SK-N-SH treated with all-trans-retinoic acid at 6 μM for 48 hours (cell line): ENCODE data around the gene KCND2.

Source experiments
- ATAC-seq: fragments of 200-7000 bp; cut with Tn5 transposase; 3 replicates; pipeline ENCODE4 v1.9.1; 2020; ENCODE audit warnings: mild to moderate bottlenecking, moderate library complexity
- ARNTL ChIP-seq: fragments of 450-650 bp; formaldehyde crosslinking; IDR thresholded peaks from 2 replicates; pipeline ENCODE4 v1.5.0; 2020; ENCODE audit warnings: low read depth, mild to moderate bottlenecking, moderate library complexity, borderline replicate concordance
- BACH2 ChIP-seq: fragments of 250-450 bp; sonication (Bioruptor Pico); IDR thresholded peaks from 2 replicates; pipeline ENCODE4 v1.9.0; 2021; ENCODE audit warnings: mild to moderate bottlenecking, borderline replicate concordance
- CSDC2 ChIP-seq: fragments of 250-450 bp; sonication (Bioruptor Pico); IDR thresholded peaks from 2 replicates; pipeline ENCODE4 v1.5.0; 2020; ENCODE audit warnings: mild to moderate bottlenecking, moderate library complexity
- CSRNP3 ChIP-seq: fragments of 250-450 bp; sonication (Bioruptor Pico); IDR thresholded peaks from 2 replicates; pipeline ENCODE4 v1.5.1; 2021; ENCODE audit warnings: mild to moderate bottlenecking, moderate library complexity
- GLIS3 ChIP-seq: fragments of 250-450 bp; sonication (Bioruptor Pico); IDR thresholded peaks from 2 replicates; pipeline ENCODE4 v1.5.0; 2020; ENCODE audit warnings: mild to moderate bottlenecking, moderate library complexity
- ISL1 ChIP-seq: fragments of 250-450 bp; sonication (Bioruptor Pico); IDR thresholded peaks from 2 replicates; pipeline ENCODE4 v2.1.2; 2022; ENCODE audit warnings: mild to moderate bottlenecking, moderate library complexity
- OSR1 ChIP-seq: fragments of 250-450 bp; sonication (Bioruptor Pico); IDR thresholded peaks from 2 replicates; pipeline ENCODE4 v1.8.0; 2022; ENCODE audit warnings: moderate library complexity, mild to moderate bottlenecking, inconsistent platforms
- PPARA ChIP-seq: fragments of 250-450 bp; sonication (Bioruptor Pico); IDR thresholded peaks from 2 replicates; pipeline ENCODE4 v1.5.0; 2020; ENCODE audit warnings: mild to moderate bottlenecking, borderline replicate concordance
- RARB ChIP-seq: fragments of 250-450 bp; sonication (Bioruptor Pico); IDR thresholded peaks from 2 replicates; pipeline ENCODE4 v1.8.0; 2021; ENCODE audit warnings: mild to moderate bottlenecking, moderate library complexity
- SNAI2 ChIP-seq: fragments of 250-450 bp; sonication (Bioruptor Pico); IDR thresholded peaks from 2 replicates; pipeline ENCODE4 v1.5.0; 2020; ENCODE audit warnings: mild to moderate bottlenecking, moderate library complexity
- TCF4 ChIP-seq: fragments of 250-450 bp; sonication (Bioruptor Pico); IDR thresholded peaks from 2 replicates; pipeline ENCODE4 v1.8.0; 2021; ENCODE audit warnings: mild to moderate bottlenecking, moderate library complexity, borderline replicate concordance
- TOX ChIP-seq: fragments of 250-450 bp; sonication (Bioruptor Pico); IDR thresholded peaks from 2 replicates; pipeline ENCODE4 v1.8.0; 2021; ENCODE audit warnings: mild to moderate bottlenecking, moderate library complexity, borderline replicate concordance
- ZFP3 ChIP-seq: fragments of 250-450 bp; sonication (Bioruptor Pico); IDR thresholded peaks from 2 replicates; pipeline ENCODE4 v1.5.0; 2020; ENCODE audit warnings: mild to moderate bottlenecking, moderate library complexity
- ZNF565 ChIP-seq: fragments of 450-650 bp; formaldehyde crosslinking; conservative IDR thresholded peaks from 2 replicates; pipeline ENCODE4 v1.5.0; 2020; ENCODE audit warnings: low read depth, mild to moderate bottlenecking, moderate library complexity
- ZNF70 ChIP-seq: fragments of 450-650 bp; formaldehyde crosslinking; IDR thresholded peaks from 2 replicates; pipeline ENCODE4 v1.5.0; 2020; ENCODE audit warnings: mild to moderate bottlenecking, moderate library complexity
- ZNF8 ChIP-seq: fragments of 450-650 bp; formaldehyde crosslinking; IDR thresholded peaks from 2 replicates; pipeline ENCODE4 v1.5.0; 2020; ENCODE audit warnings: mild to moderate bottlenecking, moderate library complexity
- TF ChIP-seq, protein P1 (sequence below): fragments of 250-450 bp; sonication (Bioruptor Pico); IDR thresholded peaks from 2 replicates; pipeline ENCODE4 v1.8.0; 2020; ENCODE audit warnings: mild to moderate bottlenecking, moderate library complexity, borderline replicate concordance
- TF ChIP-seq, protein P2 (sequence below): fragments of 250-450 bp; sonication (Bioruptor Pico); IDR thresholded peaks from 2 replicates; pipeline ENCODE4 v1.8.0; 2021; ENCODE audit warnings: low read depth, mild to moderate bottlenecking, moderate library complexity, borderline replicate concordance
- TF ChIP-seq, protein P3 (sequence below): fragments of 250-450 bp; sonication (Bioruptor Pico); IDR thresholded peaks from 2 replicates; pipeline ENCODE4 v1.5.0; 2020; ENCODE audit warnings: mild to moderate bottlenecking, moderate library complexity
- TF ChIP-seq, protein P4 (sequence below): fragments of 250-450 bp; sonication (Bioruptor Pico); IDR thresholded peaks from 2 replicates; pipeline ENCODE4 v1.5.1; 2020; ENCODE audit warnings: low read depth, mild to moderate bottlenecking, moderate library complexity

The KCND2 gene

GRCh38 chr7:120254845-120255244, 18.1 kb upstream of the KCND2 start:
- TF ChIP-seq, protein P1, sequence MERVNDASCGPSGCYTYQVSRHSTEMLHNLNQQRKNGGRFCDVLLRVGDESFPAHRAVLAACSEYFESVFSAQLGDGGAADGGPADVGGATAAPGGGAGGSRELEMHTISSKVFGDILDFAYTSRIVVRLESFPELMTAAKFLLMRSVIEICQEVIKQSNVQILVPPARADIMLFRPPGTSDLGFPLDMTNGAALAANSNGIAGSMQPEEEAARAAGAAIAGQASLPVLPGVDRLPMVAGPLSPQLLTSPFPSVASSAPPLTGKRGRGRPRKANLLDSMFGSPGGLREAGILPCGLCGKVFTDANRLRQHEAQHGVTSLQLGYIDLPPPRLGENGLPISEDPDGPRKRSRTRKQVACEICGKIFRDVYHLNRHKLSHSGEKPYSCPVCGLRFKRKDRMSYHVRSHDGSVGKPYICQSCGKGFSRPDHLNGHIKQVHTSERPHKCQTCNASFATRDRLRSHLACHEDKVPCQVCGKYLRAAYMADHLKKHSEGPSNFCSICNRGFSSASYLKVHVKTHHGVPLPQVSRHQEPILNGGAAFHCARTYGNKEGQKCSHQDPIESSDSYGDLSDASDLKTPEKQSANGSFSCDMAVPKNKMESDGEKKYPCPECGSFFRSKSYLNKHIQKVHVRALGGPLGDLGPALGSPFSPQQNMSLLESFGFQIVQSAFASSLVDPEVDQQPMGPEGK (CRISPR knock-in tag), result no peak
- TF ChIP-seq CSRNP3 (CRISPR knock-in tag), result no peak
- no peak for TF ChIP-seq ARNTL (CRISPR knock-in tag)
- no peak for ATAC-seq

DNA sequence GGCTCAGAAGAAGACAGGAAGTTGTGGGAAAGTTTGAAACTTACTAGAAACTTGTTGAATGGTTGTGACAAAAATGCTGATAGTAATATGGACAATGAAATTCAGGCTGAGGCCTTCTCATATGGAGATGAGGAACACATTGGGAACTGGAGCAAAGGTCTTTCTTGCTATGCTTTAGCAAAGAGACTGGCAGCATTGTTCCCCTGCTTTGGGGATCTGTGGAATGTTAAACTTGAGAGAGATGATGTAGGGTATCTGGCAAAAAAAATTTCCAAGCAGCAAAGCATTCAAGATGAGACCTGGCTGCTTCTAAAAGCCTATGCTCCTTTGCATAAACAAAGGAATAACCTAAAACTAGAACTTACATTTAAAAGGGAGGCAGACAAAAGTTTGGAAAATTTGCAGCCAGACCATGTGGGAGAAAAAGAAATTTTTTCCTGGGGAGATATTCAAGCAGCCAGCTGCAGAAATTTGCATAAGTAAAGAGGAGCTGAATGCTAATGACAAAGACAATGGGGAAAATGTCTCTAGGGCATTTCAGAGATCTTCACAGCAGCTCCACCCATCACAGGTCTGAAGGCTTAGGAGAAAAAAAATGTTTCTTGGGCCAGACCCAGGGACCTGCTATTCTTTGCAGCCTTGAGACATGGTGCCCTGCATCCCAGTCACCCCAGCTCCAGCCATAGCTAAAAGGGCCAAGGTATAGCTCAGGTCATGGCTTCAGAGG, 16.5 kb upstream of the KCND2 start:
- no peak for ATAC-seq
- no peak for TF ChIP-seq TOX
- TF ChIP-seq RARB (CRISPR knock-in tag), result no peak

- TF ChIP-seq, protein P2, sequence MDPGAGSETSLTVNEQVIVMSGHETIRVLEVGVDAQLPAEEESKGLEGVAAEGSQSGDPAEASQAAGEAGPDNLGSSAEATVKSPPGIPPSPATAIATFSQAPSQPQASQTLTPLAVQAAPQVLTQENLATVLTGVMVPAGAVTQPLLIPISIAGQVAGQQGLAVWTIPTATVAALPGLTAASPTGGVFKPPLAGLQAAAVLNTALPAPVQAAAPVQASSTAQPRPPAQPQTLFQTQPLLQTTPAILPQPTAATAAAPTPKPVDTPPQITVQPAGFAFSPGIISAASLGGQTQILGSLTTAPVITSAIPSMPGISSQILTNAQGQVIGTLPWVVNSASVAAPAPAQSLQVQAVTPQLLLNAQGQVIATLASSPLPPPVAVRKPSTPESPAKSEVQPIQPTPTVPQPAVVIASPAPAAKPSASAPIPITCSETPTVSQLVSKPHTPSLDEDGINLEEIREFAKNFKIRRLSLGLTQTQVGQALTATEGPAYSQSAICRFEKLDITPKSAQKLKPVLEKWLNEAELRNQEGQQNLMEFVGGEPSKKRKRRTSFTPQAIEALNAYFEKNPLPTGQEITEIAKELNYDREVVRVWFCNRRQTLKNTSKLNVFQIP (CRISPR knock-in tag), result no peak
- TF ChIP-seq ZNF70 (CRISPR knock-in tag) (no peak), TCF4 (CRISPR knock-in tag) (no peak)
- ATAC-seq, result no peak
Measured at GRCh38 chr7:120259386-120259785, 13.6 kb upstream of the KCND2 start.

DNA sequence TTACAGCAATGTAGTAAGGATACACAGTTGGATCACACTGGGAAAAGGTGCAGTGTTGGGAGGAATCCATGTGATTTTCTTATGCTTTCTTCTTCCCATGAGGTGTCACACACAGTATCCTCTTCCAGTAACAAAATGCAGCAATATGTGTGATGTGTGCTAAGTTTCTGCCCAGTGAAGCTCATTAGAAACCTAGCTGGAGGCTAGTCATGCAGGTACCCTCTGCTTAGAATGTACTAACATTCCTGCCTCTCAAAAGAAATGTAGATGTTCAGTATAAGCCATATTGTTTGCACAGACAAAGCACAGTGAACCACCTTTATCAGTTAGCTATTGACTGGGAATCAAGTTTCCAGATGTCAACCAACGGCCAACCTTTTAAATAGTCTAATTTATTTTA, 12.9 kb upstream of the KCND2 start:
- TF ChIP-seq TCF4 (CRISPR knock-in tag) (no peak), GLIS3 (CRISPR knock-in tag) (no peak), CSRNP3 (CRISPR knock-in tag) (no peak), RARB (CRISPR knock-in tag) (no peak), ISL1 (CRISPR knock-in tag) (no peak), ZNF565 (CRISPR knock-in tag) (no peak), ZFP3 (CRISPR knock-in tag) (no peak), PPARA (CRISPR knock-in tag) (no peak), BACH2 (CRISPR knock-in tag) (no peak), SNAI2 (CRISPR knock-in tag) (no peak), ZNF8 (CRISPR knock-in tag) (no peak), OSR1 (no peak), CSDC2 (no peak)
- TF ChIP-seq, protein P3, sequence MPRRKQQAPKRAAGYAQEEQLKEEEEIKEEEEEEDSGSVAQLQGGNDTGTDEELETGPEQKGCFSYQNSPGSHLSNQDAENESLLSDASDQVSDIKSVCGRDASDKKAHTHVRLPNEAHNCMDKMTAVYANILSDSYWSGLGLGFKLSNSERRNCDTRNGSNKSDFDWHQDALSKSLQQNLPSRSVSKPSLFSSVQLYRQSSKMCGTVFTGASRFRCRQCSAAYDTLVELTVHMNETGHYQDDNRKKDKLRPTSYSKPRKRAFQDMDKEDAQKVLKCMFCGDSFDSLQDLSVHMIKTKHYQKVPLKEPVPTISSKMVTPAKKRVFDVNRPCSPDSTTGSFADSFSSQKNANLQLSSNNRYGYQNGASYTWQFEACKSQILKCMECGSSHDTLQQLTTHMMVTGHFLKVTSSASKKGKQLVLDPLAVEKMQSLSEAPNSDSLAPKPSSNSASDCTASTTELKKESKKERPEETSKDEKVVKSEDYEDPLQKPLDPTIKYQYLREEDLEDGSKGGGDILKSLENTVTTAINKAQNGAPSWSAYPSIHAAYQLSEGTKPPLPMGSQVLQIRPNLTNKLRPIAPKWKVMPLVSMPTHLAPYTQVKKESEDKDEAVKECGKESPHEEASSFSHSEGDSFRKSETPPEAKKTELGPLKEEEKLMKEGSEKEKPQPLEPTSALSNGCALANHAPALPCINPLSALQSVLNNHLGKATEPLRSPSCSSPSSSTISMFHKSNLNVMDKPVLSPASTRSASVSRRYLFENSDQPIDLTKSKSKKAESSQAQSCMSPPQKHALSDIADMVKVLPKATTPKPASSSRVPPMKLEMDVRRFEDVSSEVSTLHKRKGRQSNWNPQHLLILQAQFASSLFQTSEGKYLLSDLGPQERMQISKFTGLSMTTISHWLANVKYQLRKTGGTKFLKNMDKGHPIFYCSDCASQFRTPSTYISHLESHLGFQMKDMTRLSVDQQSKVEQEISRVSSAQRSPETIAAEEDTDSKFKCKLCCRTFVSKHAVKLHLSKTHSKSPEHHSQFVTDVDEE, result no peak
- TF ChIP-seq, protein P2 (CRISPR knock-in tag), result no peak
- TF ChIP-seq, protein P1 (CRISPR knock-in tag), result no peak
- TF ChIP-seq, protein P4, sequence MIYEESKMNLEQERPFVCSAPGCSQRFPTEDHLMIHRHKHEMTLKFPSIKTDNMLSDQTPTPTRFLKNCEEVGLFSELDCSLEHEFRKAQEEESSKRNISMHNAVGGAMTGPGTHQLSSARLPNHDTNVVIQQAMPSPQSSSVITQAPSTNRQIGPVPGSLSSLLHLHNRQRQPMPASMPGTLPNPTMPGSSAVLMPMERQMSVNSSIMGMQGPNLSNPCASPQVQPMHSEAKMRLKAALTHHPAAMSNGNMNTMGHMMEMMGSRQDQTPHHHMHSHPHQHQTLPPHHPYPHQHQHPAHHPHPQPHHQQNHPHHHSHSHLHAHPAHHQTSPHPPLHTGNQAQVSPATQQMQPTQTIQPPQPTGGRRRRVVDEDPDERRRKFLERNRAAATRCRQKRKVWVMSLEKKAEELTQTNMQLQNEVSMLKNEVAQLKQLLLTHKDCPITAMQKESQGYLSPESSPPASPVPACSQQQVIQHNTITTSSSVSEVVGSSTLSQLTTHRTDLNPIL (CRISPR knock-in tag), result no peak
- ATAC-seq, result no peak
